K562 (cell line): ENCODE data around the gene MND1. TPM values are rescaled to one million over a fixed set of nuclear protein-coding genes. Genes with fewer than 3 reads are reported as not detected.

Experiments
- ATAC-seq: fragments of 200-7000 bp; cut with Tn5 transposase; 3 replicates; pipeline ENCODE4 v1.9.1; 2020; ENCODE audit warnings: moderate library complexity
- BruUV-seq: library from RNA; stranded (reverse); fragments of 400-500 nt; replicated peaks from 2 replicates; lab custom pipeline; 2021; lab: Mats Ljungman, UMichigan
- CTCF ChIA-PET: fragments of 300-600 bp; formaldehyde crosslinking; extraction: SDS; loops from one replicate; lab custom pipeline; 2021; ENCODE audit warnings: low intra/inter-chr PET ratio; lab: Yijun Ruan, JAX
- POLR2A ChIA-PET: fragments of 300-600, 350-650 bp; sonication (Branson Sonifier 250); formaldehyde crosslinking; extraction: SDS; loops from one replicate; lab custom pipeline; 2021; ENCODE audit warnings: antibody characterized with exemption, inconsistent platforms; lab: Yijun Ruan, JAX
- DNase-seq, 4 experiments: peaks; one replicate each; pipeline versions ENCODE4 v3.0.0 to v3.0.0-alpha.2; 2011 to 2018; ENCODE audit warnings: low spot score in 3 of 4, mixed read lengths in 3 of 4; ENCODE audit errors: extremely low read depth in 1 of 4
- FAIRE-seq: peaks from 2 replicates; lab custom pipeline; 2011; peaks lifted over from hg19 to GRCh38; lab: Jason Lieb, UNC
- H2AFZ ChIP-seq: 2 replicates; pipeline ENCODE4 v1.6.0; 2011; ENCODE audit warnings: low read depth, low read length, control low read depth, inconsistent platforms
- H3K27ac ChIP-seq: fragments of 200-600 bp; 3 replicates; pipeline ENCODE4 v1.8.0; 2011; ENCODE audit warnings: low read depth, mild to moderate bottlenecking, control low read depth, inconsistent platforms, low read length, moderate library complexity, mixed read lengths; ENCODE audit errors: extremely low read depth
- H3K27me3 ChIP-seq, 2 experiments: fragments of 300-600 bp in 1 of 2; 2 replicates in 1 of 2; 3 replicates in 1 of 2; pipeline versions ENCODE4 v1.6.0 to v1.8.0; 2011; ENCODE audit warnings: inconsistent platforms in 2 of 2, low read length in 2 of 2, mild to moderate bottlenecking in 1 of 2, mixed read lengths in 1 of 2, moderate library complexity in 1 of 2; ENCODE audit not compliant: control insufficient read depth in 2 of 2, insufficient read depth in 2 of 2
- H3K36me3 ChIP-seq: fragments of 300-600 bp; 3 replicates; pipeline ENCODE4 v1.8.0; 2011; ENCODE audit warnings: mild to moderate bottlenecking, low read length, inconsistent platforms; ENCODE audit not compliant: control insufficient read depth, insufficient read depth
- H3K4me1 ChIP-seq, 2 experiments: fragments of 200-600 bp in 1 of 2; replicated peaks in 1 of 2; 2 replicates in 1 of 2; 3 replicates in 1 of 2; pipeline versions ENCODE4 v1.5.1 to v1.8.0; 2011; ENCODE audit warnings: inconsistent platforms in 2 of 2, low read length in 2 of 2, mild to moderate bottlenecking in 1 of 2, mixed read lengths in 1 of 2, moderate library complexity in 1 of 2; ENCODE audit not compliant: control insufficient read depth in 2 of 2, insufficient read depth in 2 of 2
- H3K4me2 ChIP-seq: 2 replicates; pipeline ENCODE4 v1.6.1; 2011; ENCODE audit warnings: low read length, control low read depth, inconsistent platforms, mixed read lengths; ENCODE audit not compliant: insufficient read depth
- H3K4me3 ChIP-seq: fragments of 200-600 bp; sonication (generic), shearing (Covaris generic); 2 replicates; pipeline ENCODE4 v1.5.1; 2016; ENCODE audit warnings: control low read depth, inconsistent platforms
- H3K79me2 ChIP-seq: fragments of 200-600 bp; 3 replicates; pipeline ENCODE4 v1.8.0; 2011; ENCODE audit warnings: low read length, inconsistent platforms; ENCODE audit not compliant: control insufficient read depth, insufficient read depth
- H3K9ac ChIP-seq, 2 experiments: 2 replicates each; pipeline versions ENCODE4 v1.6.0 to v1.6.1; 2011; ENCODE audit warnings: low read depth in 2 of 2, low read length in 2 of 2, control low read depth in 1 of 2, inconsistent platforms in 1 of 2, mild to moderate bottlenecking in 1 of 2, mixed read lengths in 1 of 2; ENCODE audit not compliant: insufficient read depth in 1 of 2
- H3K9me1 ChIP-seq: one replicate; pipeline ENCODE4 v1.6.0; 2011; ENCODE audit warnings: inconsistent platforms, mild to moderate bottlenecking, low read length, moderate library complexity; ENCODE audit not compliant: control insufficient read depth, insufficient read depth
- H3K9me3 ChIP-seq: replicated peaks from 2 replicates; pipeline ENCODE4 v1.5.1; 2011; ENCODE audit warnings: low read depth, low read length, inconsistent platforms; ENCODE audit not compliant: control insufficient read depth, insufficient read depth
- H4K20me1 ChIP-seq: replicated peaks from 2 replicates; pipeline ENCODE4 v1.6.1; 2011; ENCODE audit warnings: low read length, inconsistent platforms, mixed read lengths; ENCODE audit not compliant: control insufficient read depth, insufficient read depth
- CBX1 ChIP-seq: sonication (generic); IDR thresholded peaks from 2 replicates; pipeline ENCODE4 v1.6.1; 2016; ENCODE audit warnings: antibody characterized with exemption, low read depth, mild to moderate bottlenecking
- DEAF1 ChIP-seq: fragments of 450-650 bp; formaldehyde crosslinking; IDR thresholded peaks from 2 replicates; pipeline ENCODE4 v1.4.0; 2020; ENCODE audit warnings: mild to moderate bottlenecking, moderate library complexity
- MITF ChIP-seq: IDR thresholded peaks from 2 replicates; pipeline ENCODE4 v1.6.1; 2014; ENCODE audit warnings: antibody characterized with exemption
- RAD21 ChIP-seq, 2 experiments: fragments of 250-450 bp in 1 of 2; fragments of 450-650 bp in 1 of 2; sonication (Bioruptor Pico) in 1 of 2; formaldehyde crosslinking in 1 of 2; IDR thresholded peaks in 1 of 2; conservative IDR thresholded peaks in 1 of 2; 2 replicates each; pipeline versions ENCODE4 v1.4.0 to v1.8.0; 2020 to 2022; ENCODE audit warnings: mild to moderate bottlenecking in 2 of 2, moderate library complexity in 1 of 2
- REST ChIP-seq, 2 experiments: fragments of 450-650 bp; formaldehyde crosslinking in 1 of 2; IDR thresholded peaks; 2 replicates each; pipeline versions ENCODE4 v1.4.0 to v1.6.1; 2014 to 2020; ENCODE audit warnings: mild to moderate bottlenecking in 2 of 2, borderline replicate concordance in 1 of 2, low read depth in 1 of 2
- ZBTB12 ChIP-seq: fragments of 250-450 bp; sonication (Bioruptor Pico); IDR thresholded peaks from 2 replicates; pipeline ENCODE4 v1.4.0; 2020
- ZNF12 ChIP-seq: sonication (generic); formaldehyde crosslinking; IDR thresholded peaks from 2 replicates; pipeline ENCODE4 v1.4.0; 2020; ENCODE audit warnings: mild to moderate bottlenecking, missing genetic modification reagents
- WGBS: fragments of 100-300 bp; shearing (Covaris generic); methylation state at CpG from one replicate; pipeline ENCODE4 v1.1.6; 2016; ENCODE audit warnings: low coverage, mixed read lengths; ENCODE audit not compliant: insufficient coverage; ENCODE audit errors: missing lambda C conversion rate; 5-methylcytosine and 5-hydroxymethylcytosine counted together
- in situ Hi-C: fragments of 300-500 bp; cut with MboI; formaldehyde crosslinking; loops from 4 replicates; pipeline ENCODE4 v1.15.0; 2018; ENCODE audit warnings: inconsistent platforms, mixed read lengths
- intact Hi-C: fragments of 100-400 bp; cut with micrococcal nuclease; formaldehyde crosslinking; loops from 2 replicates; pipeline ENCODE4 v1.14.2; 2022
- polyA plus RNA-seq, 8 experiments: library from polyadenylated mRNA; depleted of rRNA in 4 of 8; stranded (reverse) in 5 of 8; unstranded in 3 of 8; fragments of >200 nt; fragmentation: Nextera tagmentation in 2 of 8; fragmentation: Illumina TruSeq in 1 of 8; extraction: Ambion mirVana in 2 of 8; extraction: Trizol in 1 of 8; gene quantifications; 2 replicates each; pipeline versions ENCODE4 v1.2.1 to v1.2.3, GENCODE V29; 2011 to 2014; ENCODE audit warnings: inconsistent platforms in 1 of 8, missing spikeins in 1 of 8
- total RNA-seq, 7 experiments: library from RNA; depleted of rRNA in 6 of 7; stranded (reverse); fragments of >200 nt in 6 of 7; fragmentation: Illumina TruSeq in 2 of 7; extraction: Trizol in 2 of 7; gene quantifications; 2 replicates each; pipeline versions ENCODE4 v1.2.1 to v1.2.3, GENCODE V29; 2011 to 2021; ENCODE audit warnings: low replicate concordance in 1 of 7

MND1 gene
- total and polyA plus RNA-seq, 9 of the 15 experiments (the other 6 are each of a cell fraction or from before 2014, with no cell fraction given) = 35.3 to 94.1 (median 59.9) TPM

GRCh38 chr4:153318696-153319320 is 25.7 kb upstream of the MND1 start:
- ATAC-seq = peak; percentile 90
- in situ Hi-C loops = loop anchor here (25.0 kb wide), 1 partner anchor 482 kb away; no protein-coding TSS in a partner anchor
- POLR2A ChIA-PET = no interaction called here
- TF ChIP-seq CBX1 = no peak
- TF ChIP-seq MITF = no peak
- no peak for TF ChIP-seq ZBTB12 (CRISPR knock-in tag)
- TF ChIP-seq REST (IDR thresholded peaks at IDR 0.05; ENCODE audit: borderline replicate concordance) = peak; percentile 36; the same call in 1 of the 2 replicates
- TF ChIP-seq REST (CRISPR knock-in tag; IDR thresholded peaks at IDR 0.05; ENCODE audit: low read depth) = no peak
- no peak for TF ChIP-seq ZNF12 (CRISPR knock-in tag)
- peak; percentile 48 to 71 for TF ChIP-seq RAD21 (CRISPR knock-in tag; conservative IDR thresholded peaks at IDR 0.05 in 1 of 2, IDR thresholded peaks at IDR 0.05 in 1 of 2)
- TF ChIP-seq DEAF1 (CRISPR knock-in tag) = 0 out of 2 replicates have a peak, but pooled peaks have one; percentile 9

More at GRCh38 chr4:153318696-153319320, 25.7 kb upstream of the MND1 start:
- DNase-seq = peak; percentile 18 to 51 (median 34)
- H2AFZ ChIP-seq = no peak overlapping the region; the same call in 1 of the 2 replicates
- H3K4me3 ChIP-seq = no peak overlapping the region
- CTCF ChIA-PET = interaction anchor here (0.6 to 1.1 kb wide), 4 partner anchors 9 to 472 kb away, joined by 3 to 4 read pairs (median 4); no protein-coding TSS in a partner anchor
- no peaks in the 10 kb centered on the region for H3K36me3 ChIP-seq
- peak; percentile 62 for FAIRE-seq
- H3K27me3 ChIP-seq = peaks cover 4 to 11% of the 10 kb centered on the region in 2 experiments; a peak in 4 of 5 replicates
- H3K9me3 ChIP-seq = no peaks in the 10 kb centered on the region
- H3K79me2 ChIP-seq = no peaks in the 10 kb centered on the region
- BruUV-seq = no TSS peak
- no peaks in the 10 kb centered on the region for H3K9me1 ChIP-seq
- intact Hi-C loops = loop anchor here (1.0 to 5.0 kb wide), 3 partner anchors 112 to 232 kb away; no protein-coding TSS in a partner anchor
- H3K9ac ChIP-seq = no peak overlapping the region
- no peaks in the 10 kb centered on the region for H4K20me1 ChIP-seq
- no peak overlapping the region for H3K27ac ChIP-seq
- 0% methylated on average over 2 of the region's 2 CpGs for WGBS
- H3K4me2 ChIP-seq = no peak overlapping the region
- H3K4me1 ChIP-seq = no peaks in the 10 kb centered on the region
